SK-N-SH (cell line): ENCODE measurements around the gene PIK3R5. TPM values are rescaled to one million over a fixed set of nuclear protein-coding genes. Genes with fewer than 3 reads are reported as not detected.

Experiments
- CTCF ChIA-PET: fragments of 300-600, 350-600 bp; formaldehyde crosslinking; extraction: SDS; loops from one replicate; lab custom pipeline; 2021; lab: Yijun Ruan, JAX
- POLR2A ChIA-PET: fragments of 350-600 bp; sonication (Branson Sonifier 250); formaldehyde crosslinking; extraction: SDS; loops from one replicate; lab custom pipeline; 2020; ENCODE audit warnings: antibody characterized with exemption, inconsistent platforms; lab: Yijun Ruan, JAX
- DNase-seq: peaks from one replicate; pipeline ENCODE4 v3.0.0; 2012
- H2AFZ ChIP-seq: fragments of 200-600 bp; sonication (generic); 2 replicates; pipeline ENCODE4 v1.8.1; 2016; ENCODE audit warnings: antibody characterized with exemption, mild to moderate bottlenecking, low read depth
- H3F3A ChIP-seq: fragments of 200-600 bp; sonication (generic); replicated peaks from 2 replicates; pipeline ENCODE3; 2016; ENCODE audit warnings: antibody characterized with exemption, mild to moderate bottlenecking; ENCODE audit not compliant: insufficient read depth
- H3K27ac ChIP-seq, 2 experiments: fragments of 200-500 bp in 1 of 2; fragments of 200-600 bp in 1 of 2; sonication (Bioruptor generic) in 1 of 2; sonication (generic), shearing (Covaris generic) in 1 of 2; 2 replicates each; pipeline versions ENCODE4 v1.5.1 to v1.6.1; 2014 to 2016; ENCODE audit warnings: low read depth in 2 of 2, inconsistent platforms in 1 of 2, low read length in 1 of 2, mild to moderate bottlenecking in 1 of 2, mixed read lengths in 1 of 2
- H3K27me3 ChIP-seq: fragments of 200-600 bp; sonication (generic), shearing (Covaris generic); 2 replicates; pipeline ENCODE4 v1.6.1; 2016; ENCODE audit warnings: mixed run types; ENCODE audit not compliant: insufficient read depth
- H3K36me3 ChIP-seq, 2 experiments: fragments of 200-500 bp in 1 of 2; fragments of 200-600 bp in 1 of 2; sonication (Bioruptor generic) in 1 of 2; sonication (generic) in 1 of 2; replicated peaks in 1 of 2; 2 replicates each; pipeline versions ENCODE3 to v1.5.1; 2014 to 2016; ENCODE audit warnings: low read length in 1 of 2, mild to moderate bottlenecking in 1 of 2; ENCODE audit not compliant: insufficient read depth in 2 of 2, control insufficient read depth in 1 of 2
- H3K4me1 ChIP-seq, 2 experiments: fragments of 200-500 bp in 1 of 2; fragments of 200-600 bp in 1 of 2; sonication (Bioruptor generic) in 1 of 2; sonication (generic), shearing (Covaris generic) in 1 of 2; 2 replicates each; pipeline versions ENCODE4 v1.5.1 to v1.6.1; 2014 to 2016; ENCODE audit warnings: low read depth in 1 of 2, low read length in 1 of 2, mixed run types in 1 of 2; ENCODE audit not compliant: insufficient read depth in 2 of 2, control insufficient read depth in 1 of 2
- H3K4me2 ChIP-seq: fragments of 200-600 bp; sonication (generic), shearing (Covaris generic); 2 replicates; pipeline ENCODE4 v1.6.1; 2017; ENCODE audit warnings: mixed run types
- H3K4me3 ChIP-seq, 2 experiments: fragments of 200-500 bp in 1 of 2; fragments of 200-600 bp in 1 of 2; sonication (Bioruptor generic) in 1 of 2; sonication (generic), shearing (Covaris generic) in 1 of 2; 2 replicates each; pipeline versions ENCODE4 v1.5.1 to v1.8.1; 2014 to 2016; ENCODE audit warnings: low read depth in 2 of 2, inconsistent platforms in 1 of 2, low read length in 1 of 2, mild to moderate bottlenecking in 1 of 2, mixed read lengths in 1 of 2, moderate library complexity in 1 of 2
- H3K79me2 ChIP-seq: fragments of 200-600 bp; sonication (generic); 2 replicates; pipeline ENCODE4 v1.8.1; 2017; ENCODE audit warnings: mild to moderate bottlenecking; ENCODE audit not compliant: insufficient read depth
- H3K9ac ChIP-seq: fragments of 200-600 bp; sonication (generic); 2 replicates; pipeline ENCODE4 v1.6.1; 2017; ENCODE audit warnings: mixed run types
- H3K9me2 ChIP-seq: fragments of 200-600 bp; sonication (generic); 2 replicates; pipeline ENCODE4 v1.6.1; 2017; ENCODE audit warnings: mixed run types
- H3K9me3 ChIP-seq: fragments of 200-600 bp; sonication (generic); 2 replicates; pipeline ENCODE4 v1.6.1; 2017; ENCODE audit warnings: mixed run types, mild to moderate bottlenecking, moderate library complexity
- H4K20me1 ChIP-seq: fragments of 200-600 bp; sonication (generic); 2 replicates; pipeline ENCODE4 v1.6.1; 2017; ENCODE audit warnings: mild to moderate bottlenecking, mixed run types; ENCODE audit not compliant: insufficient read depth
- CHD2 ChIP-seq: fragments of 150-350 bp; IDR thresholded peaks from 2 replicates; pipeline ENCODE4 v1.6.1; 2018; ENCODE audit warnings: low read length; ENCODE audit not compliant: partially characterized antibody
- ELF1 ChIP-seq: IDR thresholded peaks from 2 replicates; pipeline ENCODE4 v1.4.0; 2012
- EP300 ChIP-seq, 2 experiments: IDR thresholded peaks; 2 replicates each; pipeline versions ENCODE4 v1.4.0 to v1.6.1; 2012; ENCODE audit warnings: borderline replicate concordance in 1 of 2, low read depth in 1 of 2, low read length in 1 of 2
- EZH2phosphoT487 ChIP-seq: fragments of 200-600 bp; sonication (generic); IDR thresholded peaks from 2 replicates; pipeline ENCODE4 v1.6.1; 2017; ENCODE audit warnings: low read depth, mixed run types, mild to moderate bottlenecking, antibody characterized with exemption, moderate library complexity, borderline replicate concordance
- FOSL2 ChIP-seq: IDR thresholded peaks from 2 replicates; pipeline ENCODE4 v1.4.0; 2012; ENCODE audit warnings: low read depth, mild to moderate bottlenecking, moderate library complexity, borderline replicate concordance
- FOXM1 ChIP-seq: IDR thresholded peaks from 2 replicates; pipeline ENCODE4 v1.4.0; 2012; ENCODE audit warnings: low read depth, mild to moderate bottlenecking
- GABPA ChIP-seq: IDR thresholded peaks from 2 replicates; pipeline ENCODE4 v1.4.0; 2012; ENCODE audit warnings: low read depth, mild to moderate bottlenecking
- JUND ChIP-seq: IDR thresholded peaks from 2 replicates; pipeline ENCODE4 v1.4.0; 2012
- MEF2A ChIP-seq: IDR thresholded peaks from 2 replicates; pipeline ENCODE4 v1.4.0; 2012; ENCODE audit warnings: low read depth, borderline replicate concordance
- NRF1 ChIP-seq: IDR thresholded peaks from 2 replicates; pipeline ENCODE4 v1.6.1; 2012; ENCODE audit warnings: low read depth, mild to moderate bottlenecking, low read length
- PBX3 ChIP-seq: IDR thresholded peaks from 2 replicates; pipeline ENCODE4; 2012
- POLR2AphosphoS5 ChIP-seq: IDR thresholded peaks from 2 replicates; pipeline ENCODE4 v1.6.1; 2012; ENCODE audit warnings: low read depth, low read length
- RCOR1 ChIP-seq: fragments of 150-350 bp; IDR thresholded peaks from 2 replicates; pipeline ENCODE4 v1.6.1; 2017; ENCODE audit warnings: antibody characterized with exemption, low read length
- REST ChIP-seq: IDR thresholded peaks from 2 replicates; pipeline ENCODE4 v1.6.1; 2012; ENCODE audit warnings: mild to moderate bottlenecking, low read depth, low read length, moderate library complexity
- RFX5 ChIP-seq: IDR thresholded peaks from 2 replicates; pipeline ENCODE4 v1.6.1; 2012; ENCODE audit warnings: mild to moderate bottlenecking, improper control_type of control experiment, low read length
- SMC3 ChIP-seq: IDR thresholded peaks from 2 replicates; pipeline ENCODE4 v1.6.1; 2012; ENCODE audit warnings: low read depth, low read length, improper control_type of control experiment
- TCF12 ChIP-seq: IDR thresholded peaks from 2 replicates; pipeline ENCODE4 v1.4.0; 2012
- ZBTB33 ChIP-seq: IDR thresholded peaks from 2 replicates; pipeline ENCODE4 v1.4.0; 2012; ENCODE audit warnings: low read depth, borderline replicate concordance
- WGBS: methylation state at CpG from one replicate; pipeline ENCODE4 v1.1.6; 2017; ENCODE audit warnings: low lambda C conversion rate; 5-methylcytosine and 5-hydroxymethylcytosine counted together
- polyA plus RNA-seq, 3 experiments: library from polyadenylated mRNA; depleted of rRNA; stranded (reverse); fragments of >200 nt; gene quantifications; 2 replicates each; pipeline ENCODE4 v1.2.3, GENCODE V29; 2012

Gene PIK3R5
- polyA plus RNA-seq, 1 of the 3 experiments (the other 2 are of a cell fraction), result not detected

DNA sequence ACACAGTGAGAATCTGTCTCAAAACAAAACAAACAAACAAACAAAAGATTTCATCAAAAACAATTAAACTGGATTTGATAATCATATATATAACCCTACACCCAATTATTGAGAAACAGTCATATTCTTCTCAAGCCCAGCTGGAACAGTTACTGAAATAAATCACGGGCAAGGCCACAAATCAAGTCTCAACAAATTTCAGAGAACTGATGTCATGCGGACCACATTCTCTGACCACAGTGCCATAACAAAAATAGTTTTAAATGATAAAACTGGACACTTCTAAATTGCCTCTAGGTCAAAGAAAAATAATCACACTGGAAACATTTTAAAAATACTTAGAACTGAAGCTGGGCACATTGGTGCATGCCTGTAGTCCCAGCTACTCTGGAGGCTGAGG, 15.9 kb upstream of the PIK3R5 start:
- ChIA-PET POLR2A (no interaction called here), CTCF (interaction anchor here (2.3 kb wide), 1 partner anchor 17 kb away, joined by 5 read pairs; no protein-coding TSS in a partner anchor)
- DNase-seq, result no peak
- Histone ChIP-seq H3K9me3 (no peaks in the 10 kb centered on the region), H3F3A (no peaks in the 10 kb centered on the region), H3K4me1 (no peaks in the 10 kb centered on the region), H3K4me3 (no peak overlapping the region), H4K20me1 (no peaks in the 10 kb centered on the region), H3K27ac (no peak overlapping the region), H3K27me3 (peaks cover 5% of the 10 kb centered on the region; the same call in 1 of the 2 replicates), H3K79me2 (no peaks in the 10 kb centered on the region), H3K4me2 (no peak overlapping the region), H2AFZ (no peak overlapping the region), H3K9ac (no peak overlapping the region), H3K36me3 (no peaks in the 10 kb centered on the region), H3K9me2 (no peaks in the 10 kb centered on the region)
- no peak for TF ChIP-seq EZH2phosphoT487
- no peak for TF ChIP-seq EP300 (IDR thresholded peaks at IDR 0.05; ENCODE audit: borderline replicate concordance in 1 of 2, low read depth in 1 of 2, low read length in 1 of 2)
- TF ChIP-seq SMC3, result no peak
- TF ChIP-seq RCOR1, result no peak
- TF ChIP-seq RFX5, result no peak
- TF ChIP-seq PBX3, result no peak
- no peak for TF ChIP-seq NRF1
- no peak for TF ChIP-seq CHD2
- 23% methylated on average over 2 of the region's 2 CpGs for WGBS

DNA sequence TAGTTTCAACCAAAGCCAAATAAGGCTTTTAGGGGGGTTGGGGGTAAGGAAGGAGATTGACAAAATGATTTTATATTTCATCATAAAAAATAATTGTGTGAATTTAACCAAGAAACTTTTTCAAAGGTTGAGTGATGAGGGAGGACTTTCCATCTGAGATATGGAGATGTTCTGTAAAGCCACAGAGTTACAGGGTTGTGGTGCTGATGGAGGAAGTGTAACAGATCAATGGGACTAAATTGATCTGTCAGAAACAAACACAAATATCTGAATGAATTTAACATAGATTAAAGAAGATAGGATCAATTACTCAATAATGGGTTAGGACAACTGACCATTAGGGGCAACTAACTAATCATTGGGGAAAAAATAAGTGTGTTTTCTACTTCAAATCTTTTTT, 14.2 kb upstream of the PIK3R5 start:
- H3F3A ChIP-seq, result no peaks in the 10 kb centered on the region
- no peak overlapping the region for H3K27ac ChIP-seq
- no peak for DNase-seq
- TF ChIP-seq CHD2, result no peak
- no peak for TF ChIP-seq FOSL2
- no peak for TF ChIP-seq EP300 (IDR thresholded peaks at IDR 0.05; ENCODE audit: borderline replicate concordance in 1 of 2, low read depth in 1 of 2, low read length in 1 of 2)
- no peak for TF ChIP-seq ZBTB33
- no peak for TF ChIP-seq TCF12
- TF ChIP-seq NRF1, result no peak
- TF ChIP-seq REST, result no peak
- no peak for TF ChIP-seq MEF2A
- TF ChIP-seq JUND, result no peak
- TF ChIP-seq POLR2AphosphoS5, result no peak
- TF ChIP-seq ELF1, result no peak
- no peak for TF ChIP-seq GABPA
- no peak for TF ChIP-seq FOXM1
- no peaks in the 10 kb centered on the region for H3K9me2 ChIP-seq
- no peak overlapping the region for H3K4me2 ChIP-seq
- ChIA-PET POLR2A (no interaction called here), CTCF (no interaction called here)
- no peaks in the 10 kb centered on the region for H3K4me1 ChIP-seq
- H3K9ac ChIP-seq, result no peak overlapping the region
- H3K9me3 ChIP-seq, result no peaks in the 10 kb centered on the region
- peaks cover 5% of the 10 kb centered on the region; the same call in 1 of the 2 replicates for H3K27me3 ChIP-seq
- no peaks in the 10 kb centered on the region for H3K79me2 ChIP-seq
- no peak overlapping the region for H3K4me3 ChIP-seq
- H3K36me3 ChIP-seq, result no peaks in the 10 kb centered on the region
- no peak overlapping the region for H2AFZ ChIP-seq
- no peaks in the 10 kb centered on the region for H4K20me1 ChIP-seq
